GM21381 (cell line): ENCODE data around the gene MCC.
A peak's percentile ranks its signal among the peaks of the same experiment; 100 is the strongest.

Source experiments
- ATAC-seq: cut with Tn5 transposase; IDR thresholded peaks from one replicate; pipeline ENCODE4 v1.9.1; 2021; ENCODE audit warnings: mild to moderate bottlenecking, moderate library complexity; ENCODE audit not compliant: unreplicated experiment

The MCC gene

DNA sequence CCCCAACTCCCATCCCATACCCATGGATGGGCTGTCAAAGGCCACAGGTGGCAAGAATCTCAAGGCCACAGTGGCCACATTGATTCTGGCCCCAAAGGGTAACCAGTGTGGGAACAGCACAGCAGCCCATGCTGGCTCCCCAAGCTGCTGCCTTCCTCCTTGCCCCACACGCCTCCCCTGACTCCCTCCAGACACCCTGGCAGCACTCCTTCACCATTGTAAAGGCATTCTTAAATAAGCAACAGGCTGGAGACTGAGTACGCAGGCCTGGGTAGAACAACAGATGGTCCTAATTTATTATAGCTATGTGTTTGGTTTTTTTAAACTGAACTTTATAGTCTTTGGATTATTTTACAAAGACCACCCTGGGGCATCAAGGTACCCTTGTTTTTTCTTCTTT, 212.3 kb downstream of the MCC start:
- ATAC-seq, result no peak

DNA sequence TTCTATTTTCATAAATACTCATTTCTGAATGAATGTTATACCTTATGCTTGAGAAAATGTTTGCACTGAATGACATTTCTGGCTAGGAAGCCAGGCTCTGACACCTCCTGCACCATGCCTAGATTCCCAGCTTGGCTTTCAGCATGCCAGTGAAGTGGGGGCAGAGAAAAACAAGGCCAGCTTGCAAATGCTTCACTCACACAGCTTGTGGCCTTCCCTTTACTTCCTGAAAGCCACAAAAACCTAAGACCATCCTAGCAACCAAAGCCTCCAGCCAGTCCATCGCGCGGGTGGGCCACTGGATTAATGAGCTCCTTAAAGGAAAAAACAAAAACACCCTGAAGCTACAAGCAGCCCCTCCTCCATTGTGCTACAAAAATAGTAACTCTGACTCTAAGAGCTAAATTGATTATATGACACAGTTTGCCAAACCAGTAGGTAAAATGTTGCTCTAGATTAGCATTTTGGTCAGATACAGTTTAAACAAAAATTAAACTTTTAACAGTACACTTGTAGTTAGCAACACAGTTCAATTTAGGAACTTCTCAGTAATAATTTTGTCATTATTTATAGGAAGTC, 213.3 kb downstream of the MCC start:
- no peak for ATAC-seq

DNA sequence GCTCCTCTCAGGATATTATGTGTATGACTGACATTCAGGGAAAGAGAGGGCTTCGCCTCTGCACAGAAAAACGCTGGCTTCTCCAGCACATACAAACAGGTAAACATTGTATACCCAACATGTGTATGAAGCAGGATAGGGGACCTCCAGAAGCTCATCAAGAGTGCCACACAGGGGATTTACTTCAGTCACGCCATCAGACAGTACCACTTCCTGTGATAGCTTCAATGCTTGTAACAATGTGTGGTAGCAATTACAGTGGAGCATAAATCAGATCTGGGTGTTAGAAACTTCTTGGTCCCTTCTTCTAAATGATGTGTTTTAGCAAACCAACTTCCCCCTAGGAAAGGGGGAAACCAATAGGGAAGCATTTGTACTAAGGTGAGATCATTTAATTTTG, 214.3 kb downstream of the MCC start:
- ATAC-seq, result peak; percentile 60

DNA sequence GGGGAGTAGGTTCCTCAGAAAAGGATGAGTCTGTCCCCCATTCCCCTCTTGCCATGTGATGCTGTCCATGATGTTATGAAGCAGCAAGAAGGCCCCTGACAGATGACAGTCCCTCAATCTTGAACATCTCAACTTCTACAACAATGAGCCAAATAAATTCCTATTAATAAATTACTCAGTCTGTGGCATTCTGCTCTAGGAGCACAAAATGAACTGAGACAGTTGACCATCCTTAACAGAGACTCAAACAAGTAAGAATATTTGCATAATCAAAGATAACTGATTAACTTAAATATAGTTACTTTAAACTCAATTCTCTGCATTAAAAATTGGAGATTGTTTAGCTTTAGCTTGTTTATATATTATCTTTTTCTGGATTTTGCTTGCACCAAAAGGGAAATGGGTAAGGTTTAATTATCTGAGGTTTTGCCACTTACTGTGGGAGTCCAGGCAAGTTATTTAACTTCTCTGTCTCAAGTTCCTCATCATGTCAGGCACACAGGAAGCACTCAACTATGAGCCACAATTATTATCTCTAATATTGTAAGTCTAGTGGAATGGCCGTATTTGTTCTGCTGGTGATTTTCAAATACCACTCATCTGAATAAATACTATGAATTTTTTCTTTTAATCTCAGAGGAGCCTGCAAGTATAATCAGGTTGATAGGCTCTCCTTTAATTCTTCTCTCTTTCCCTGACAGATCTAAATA, 216.4 kb downstream of the MCC start:
- no peak for ATAC-seq

DNA sequence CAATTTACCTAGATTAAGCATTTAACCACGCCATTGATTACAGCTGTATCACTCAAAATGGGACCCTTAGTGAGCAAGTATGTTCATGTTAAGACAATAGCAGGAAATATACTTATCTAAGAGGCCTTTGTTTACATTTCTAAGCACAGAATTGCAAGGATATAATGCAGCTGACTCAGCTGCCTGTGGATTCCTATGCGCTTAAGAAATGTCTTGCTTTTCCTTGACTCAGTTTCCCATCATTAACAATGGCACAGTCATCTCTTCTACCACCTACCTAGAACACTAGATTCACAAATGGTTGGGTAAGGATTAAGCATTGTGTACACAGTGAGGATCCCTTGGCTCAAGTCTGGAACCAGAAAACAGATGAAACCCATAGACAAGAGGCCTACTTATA, 217.2 kb downstream of the MCC start:
- no peak for ATAC-seq

DNA sequence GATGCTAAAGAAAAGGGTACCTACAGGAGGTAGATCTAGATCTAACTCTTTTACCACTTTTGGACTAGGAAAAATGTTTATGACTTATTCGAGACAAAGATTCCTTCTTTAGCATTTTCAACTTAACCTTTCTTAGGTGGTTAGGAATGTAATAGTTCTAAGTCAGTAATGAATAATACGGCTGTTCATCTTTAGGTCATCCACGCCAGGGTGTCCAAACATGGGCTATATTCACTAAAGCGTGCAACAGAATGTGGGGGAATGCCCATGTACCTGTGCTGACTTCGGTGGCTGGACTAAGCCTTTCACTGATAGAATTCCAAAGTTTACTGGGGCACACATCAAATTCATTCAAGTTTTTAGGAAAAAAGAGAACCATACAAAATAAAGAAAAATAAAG, 218.2 kb downstream of the MCC start:
- ATAC-seq, result no peak

DNA sequence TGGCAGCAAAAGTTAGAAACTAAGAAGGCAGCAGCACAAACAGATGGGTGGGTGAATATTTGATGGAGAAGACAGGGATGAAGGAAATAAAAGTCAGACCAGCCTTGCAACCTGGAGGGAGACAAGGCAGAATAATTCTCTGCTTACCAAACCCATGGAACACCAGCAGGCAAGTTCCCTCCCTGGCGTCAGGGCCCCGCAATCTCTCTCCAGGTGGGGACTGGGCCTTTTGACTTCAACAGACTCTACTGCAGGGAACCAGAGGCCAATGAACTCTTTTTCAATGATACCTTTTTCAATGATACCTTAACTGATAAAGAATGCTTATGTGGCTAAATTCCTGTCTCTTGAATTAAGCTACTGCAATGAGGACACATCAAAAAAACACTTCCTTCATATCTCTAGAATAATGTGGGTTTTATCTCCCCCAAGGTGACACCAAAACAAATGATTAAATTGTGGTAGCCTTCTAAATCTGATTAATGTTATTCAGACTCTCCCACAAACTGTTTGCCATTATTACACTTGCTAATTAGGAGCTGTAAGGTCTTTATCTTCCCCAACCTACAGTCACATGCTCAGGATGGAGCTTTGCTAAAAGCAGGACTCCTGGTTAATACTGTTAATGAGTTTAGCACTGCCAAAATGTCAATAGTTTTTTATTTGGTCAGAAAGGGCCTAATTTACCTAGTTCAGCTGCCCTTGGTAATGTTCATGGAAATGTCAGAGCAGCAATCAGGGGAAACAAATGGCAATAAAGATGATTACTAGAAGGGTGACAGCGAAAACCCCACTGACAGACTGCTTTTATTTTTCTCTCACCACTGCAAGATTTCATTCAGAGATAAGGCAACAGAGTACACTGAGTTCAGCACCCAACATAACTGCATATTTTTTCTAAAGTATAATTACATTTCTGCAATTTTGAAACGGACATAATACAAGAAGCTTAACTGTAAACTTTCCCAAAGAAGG, 218.9 kb downstream of the MCC start:
- ATAC-seq, result no peak

DNA sequence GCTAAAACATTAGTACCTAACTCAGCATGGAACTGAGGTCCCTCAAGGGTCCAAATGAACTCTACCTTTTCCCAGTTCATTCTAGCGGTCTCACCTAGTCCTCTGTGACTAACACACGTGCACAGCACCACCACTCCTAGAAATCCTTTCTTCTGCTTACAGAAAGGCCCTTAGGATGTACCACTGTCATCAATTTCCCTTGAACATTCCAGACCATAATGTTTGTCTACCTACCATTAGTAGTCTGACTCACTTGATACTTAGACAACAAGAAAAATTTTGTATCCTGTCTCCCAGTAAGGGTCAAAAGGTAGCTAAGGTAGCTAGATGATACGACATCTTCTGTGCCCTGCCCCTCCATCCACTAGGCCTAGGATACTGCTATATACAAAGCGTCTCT, 220.0 kb downstream of the MCC start:
- no peak for ATAC-seq

DNA sequence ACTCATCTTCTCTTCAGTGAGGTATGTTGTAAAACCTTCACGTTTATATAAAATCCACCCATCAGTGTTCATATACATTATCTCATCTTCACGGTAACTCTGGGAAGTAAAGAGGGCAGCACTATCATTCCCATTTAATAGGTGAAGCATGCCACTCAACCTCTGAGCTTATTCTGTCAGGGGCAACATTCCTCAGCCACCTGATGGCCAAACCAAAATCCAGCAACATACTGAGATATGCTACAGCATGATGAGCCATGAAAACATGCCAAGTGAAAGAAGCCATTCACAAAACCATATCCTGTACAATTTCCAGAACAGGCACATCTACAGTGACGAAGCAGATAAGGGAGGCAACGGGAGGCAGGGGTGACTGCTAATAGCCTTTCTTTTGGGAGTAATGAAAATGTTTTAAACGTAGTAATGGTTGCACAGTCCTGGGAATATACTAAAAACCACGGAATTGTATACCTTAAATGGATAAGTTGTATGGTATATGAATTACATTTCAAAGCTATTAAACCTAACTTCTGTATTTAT, 220.8 kb downstream of the MCC start:
- no peak for ATAC-seq

DNA sequence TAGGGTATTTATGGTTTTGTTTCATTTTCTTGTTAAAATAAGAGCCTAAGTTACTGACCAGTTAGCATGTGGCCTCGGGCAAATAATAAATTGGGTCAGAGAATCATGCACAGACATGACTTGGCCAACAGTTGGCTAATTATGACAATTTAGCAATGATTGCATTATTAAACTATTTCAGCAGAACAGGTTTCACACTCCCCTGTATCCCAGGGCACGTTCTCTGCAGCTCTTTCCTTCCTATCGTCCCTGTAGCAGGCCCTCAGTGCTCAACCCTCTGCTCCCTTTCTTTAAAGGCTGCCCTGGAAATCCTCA, 221.4 kb downstream of the MCC start:
- ATAC-seq, result no peak

DNA sequence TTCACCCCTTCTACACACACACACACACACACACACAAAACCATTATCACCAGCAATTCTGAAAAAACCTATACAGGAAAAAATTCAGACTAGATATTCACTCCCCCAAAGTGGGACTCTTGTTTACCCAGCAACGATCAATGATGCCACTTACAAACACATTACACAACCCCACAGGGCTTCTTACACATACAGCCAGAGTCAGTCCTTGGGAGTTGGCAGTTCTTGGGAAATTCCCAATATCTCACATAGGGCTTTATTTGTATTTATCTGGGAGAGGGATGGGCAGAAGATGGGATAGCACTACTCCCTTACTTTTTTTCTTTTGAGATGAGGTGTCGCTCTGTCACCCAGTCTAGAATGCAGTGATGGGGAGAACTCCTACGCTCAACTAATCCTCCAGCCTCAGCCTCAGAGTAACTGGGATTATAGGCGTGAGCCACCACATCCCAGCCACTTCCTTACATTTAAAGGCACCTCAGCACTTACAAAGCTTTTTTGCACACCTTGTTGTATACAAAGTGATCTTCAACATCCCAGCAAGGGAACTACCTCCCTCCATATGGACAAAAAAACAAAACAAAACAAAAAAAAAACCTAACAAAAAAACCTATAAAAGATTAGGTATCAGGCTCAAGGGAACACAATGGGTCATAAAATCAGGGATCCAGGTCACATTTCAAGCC, 221.9 kb downstream of the MCC start:
- ATAC-seq, result no peak

DNA sequence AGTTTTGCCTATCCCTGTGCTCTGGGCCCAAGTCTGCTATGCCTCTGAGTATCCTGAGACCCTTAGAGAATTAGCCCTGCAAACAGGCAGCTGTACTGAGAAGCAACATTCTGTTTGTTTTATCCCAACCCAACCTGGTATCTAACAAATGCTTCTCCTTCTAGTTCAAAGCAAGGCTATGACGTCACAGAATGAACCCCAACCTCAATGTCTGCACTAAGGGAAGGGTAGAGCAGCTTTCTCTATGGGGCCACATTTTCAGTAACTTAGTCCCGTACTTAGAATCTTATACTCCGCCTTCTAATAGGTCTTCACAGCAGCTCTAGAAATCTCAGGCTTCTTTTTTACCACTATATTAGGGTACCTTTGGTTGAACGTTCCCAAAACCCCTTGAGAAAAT, 223.1 kb downstream of the MCC start:
- ATAC-seq, result no peak

DNA sequence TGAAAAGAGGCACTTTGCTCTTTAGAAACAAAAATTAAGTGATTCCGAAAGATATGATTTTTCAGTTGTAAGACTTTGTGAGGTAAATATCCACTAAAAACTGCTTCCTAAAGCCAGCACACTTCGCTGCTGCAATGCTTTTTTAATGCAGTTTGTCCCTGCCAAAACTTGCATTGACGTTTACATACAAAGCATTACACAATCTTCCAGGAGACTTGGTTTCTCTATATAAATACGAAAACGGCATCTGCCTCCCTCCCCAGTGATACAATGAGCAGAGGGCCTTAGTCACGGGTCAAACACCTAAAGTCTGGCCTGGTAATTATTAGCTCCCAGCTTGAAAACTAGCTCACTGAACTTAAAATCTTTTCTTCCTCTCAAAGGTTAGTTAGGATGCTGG, 224.2 kb downstream of the MCC start:
- ATAC-seq, result no peak

DNA sequence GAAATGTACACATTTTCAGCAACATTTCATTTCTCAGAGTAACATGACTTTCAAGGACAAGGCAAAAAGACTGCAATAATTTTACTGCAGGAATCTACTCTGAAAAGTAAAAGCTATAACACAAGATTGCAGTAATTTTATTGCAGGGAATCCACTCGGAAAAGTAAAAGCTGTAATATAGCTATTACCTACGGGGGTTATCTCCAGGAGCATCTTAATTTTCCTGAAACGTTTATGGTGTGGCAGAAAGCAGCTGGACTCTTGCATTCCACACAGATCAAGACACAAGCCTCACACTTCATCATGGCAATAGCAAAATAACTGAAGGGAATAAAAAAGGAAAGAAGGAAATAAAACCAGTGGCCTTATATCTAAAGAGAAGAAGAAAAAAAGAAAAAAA, 224.7 kb downstream of the MCC start:
- ATAC-seq, result no peak

DNA sequence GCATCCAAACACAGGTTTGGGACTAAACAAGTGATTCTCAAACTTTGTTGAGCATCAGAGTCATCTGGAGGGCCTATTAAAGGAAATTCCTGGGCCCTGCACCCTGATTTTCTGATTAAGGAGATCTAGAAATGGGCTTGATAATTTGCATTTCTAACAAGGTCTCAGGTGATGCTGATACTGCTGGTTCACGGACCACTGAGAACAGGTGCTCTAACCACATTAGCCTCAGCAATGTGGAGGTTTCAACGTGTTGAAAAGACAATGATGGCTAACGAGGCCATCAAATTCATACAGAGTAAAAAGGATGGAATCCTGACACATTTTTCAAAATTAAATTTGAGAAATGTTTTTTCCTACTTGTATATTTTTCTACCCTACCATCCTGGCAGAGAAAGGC, 225.6 kb downstream of the MCC start:
- no peak for ATAC-seq

DNA sequence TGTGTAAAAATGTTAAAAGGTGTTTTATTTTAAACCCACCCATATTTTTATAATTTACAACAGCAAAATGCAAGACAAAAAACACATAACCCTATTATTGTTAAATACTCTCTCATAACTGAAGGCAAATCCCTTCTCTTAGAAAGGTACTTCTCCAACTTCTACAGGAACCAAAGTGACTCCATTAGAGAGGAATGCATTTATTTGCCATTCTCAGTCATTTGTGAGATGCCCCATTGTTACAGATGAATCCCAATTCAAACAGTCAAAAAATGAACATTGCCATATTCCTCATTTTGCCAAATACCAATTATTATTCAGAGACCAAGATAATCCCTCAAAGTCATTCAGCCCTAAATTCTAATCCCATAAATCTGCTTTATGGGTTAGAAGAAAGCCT, 229.2 kb downstream of the MCC start:
- ATAC-seq, result no peak

DNA sequence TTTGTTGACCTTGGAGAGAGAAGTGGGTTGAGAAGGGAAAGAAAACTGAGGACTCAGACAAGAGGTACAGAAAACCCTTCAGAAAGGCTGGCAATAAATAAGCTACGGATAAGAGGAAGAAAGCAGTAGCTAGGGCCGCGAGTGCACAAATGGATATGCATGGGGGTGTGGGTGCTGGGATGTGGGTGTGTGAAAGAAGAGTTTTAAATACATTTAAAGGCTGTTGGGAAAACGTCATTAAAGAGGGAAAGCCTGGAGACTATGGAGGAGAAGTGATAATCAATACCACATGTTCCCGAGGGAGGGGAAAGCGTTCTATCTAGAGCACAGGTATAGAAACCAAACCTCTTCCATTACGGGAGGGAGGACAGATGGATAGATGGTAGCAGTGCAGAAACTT, 230.7 kb downstream of the MCC start:
- ATAC-seq, result no peak

DNA sequence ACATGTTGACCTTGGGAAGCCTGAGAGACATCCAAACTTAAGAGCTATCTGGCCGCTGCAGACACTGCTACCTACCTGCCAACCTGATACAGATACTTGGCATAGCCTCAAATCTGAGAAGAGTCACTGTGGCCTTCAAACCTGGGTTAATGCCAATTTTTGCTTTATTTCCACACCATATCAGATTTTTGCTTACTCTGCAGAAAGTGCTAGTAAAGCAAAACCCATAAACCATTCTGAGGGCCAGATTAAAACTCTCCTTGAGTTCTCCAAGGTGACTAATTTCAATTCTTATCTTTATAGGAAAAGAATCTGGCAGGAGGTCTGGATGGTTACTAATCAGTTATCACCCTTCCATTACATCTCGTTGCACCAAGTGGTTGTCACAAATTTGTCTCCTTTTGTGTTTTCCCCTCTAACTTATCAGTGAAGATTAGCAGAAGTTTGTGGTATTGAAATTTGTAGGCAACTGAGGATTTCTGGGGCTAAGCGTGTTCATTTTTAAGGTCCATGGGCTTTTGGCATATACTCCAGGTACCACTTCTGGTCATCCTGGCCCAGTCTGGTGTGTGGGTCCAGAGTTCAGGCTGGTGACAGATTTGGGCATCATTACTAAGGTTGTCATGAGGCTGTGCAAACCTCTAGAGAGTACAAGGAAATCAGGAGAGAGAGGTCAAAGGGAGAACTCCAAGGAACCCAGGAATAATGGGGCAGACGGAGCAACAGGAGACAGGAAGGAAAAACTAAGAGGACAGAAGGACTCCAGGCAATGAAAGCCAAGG, 231.4 kb downstream of the MCC start:
- ATAC-seq, result no peak

DNA sequence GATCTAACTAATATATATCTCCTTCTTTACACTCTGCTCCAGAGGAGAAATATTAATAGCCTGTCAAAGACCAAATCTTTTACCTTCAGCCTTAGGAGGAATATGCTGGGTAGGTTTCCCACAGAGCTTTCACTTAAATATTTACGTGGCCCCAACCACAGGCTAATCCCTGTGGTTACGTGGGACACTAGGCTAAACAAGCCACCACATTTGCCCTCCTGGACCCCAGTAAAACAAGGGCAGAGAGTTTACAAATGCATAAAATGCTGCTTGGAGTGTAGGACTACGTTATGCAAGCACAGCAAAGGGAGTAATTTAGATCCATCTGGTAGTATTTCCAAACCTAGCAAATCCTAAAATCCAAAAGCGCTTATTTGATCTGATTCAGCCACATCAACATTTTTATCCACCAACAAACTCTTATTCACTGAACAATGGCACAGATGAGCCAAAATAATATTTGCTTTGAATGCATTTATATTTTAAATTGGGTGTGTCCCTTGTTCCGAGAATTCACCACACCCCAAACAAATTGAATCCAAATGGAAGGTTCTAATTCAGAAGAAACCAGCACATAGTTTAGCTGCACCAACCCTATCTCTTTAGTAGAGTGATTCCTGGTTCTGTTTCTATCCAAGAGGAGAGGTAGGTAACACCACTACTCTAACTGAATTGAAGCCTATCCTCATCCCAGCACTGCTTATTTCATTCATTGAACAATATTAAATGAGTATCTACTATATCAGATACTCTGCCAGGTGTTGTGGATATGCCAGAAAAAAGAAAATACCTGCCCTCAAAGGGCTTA, 232.5 kb downstream of the MCC start:
- ATAC-seq, result no peak

DNA sequence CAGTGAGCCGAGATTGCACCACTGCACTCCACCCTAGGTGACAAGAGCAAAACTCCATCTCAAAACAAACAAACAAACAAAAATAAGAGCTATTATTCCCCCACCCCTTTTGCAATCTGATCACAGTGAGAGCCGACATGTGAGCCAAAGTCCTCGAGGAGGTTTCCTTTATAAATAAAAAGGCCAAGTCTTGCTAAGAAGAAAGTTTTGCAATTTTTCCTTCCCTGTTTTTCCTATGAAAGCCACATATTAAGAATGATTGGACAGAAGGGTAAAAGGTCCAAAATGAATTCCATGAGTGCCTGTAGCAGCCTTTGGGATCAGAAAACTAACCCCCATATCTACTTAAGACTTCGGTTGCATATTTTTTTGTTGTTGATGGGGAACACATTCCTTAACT, 233.1 kb downstream of the MCC start:
- ATAC-seq, result no peak
